Central memory CD8-positive, alpha-beta T cell (primary cell): Measurements from ENCODE around the gene TMED5.
A peak's percentile ranks its signal among the peaks of the same experiment; 100 is the strongest.
"Not testable (repeated sequence)": the region's sequence is repeated elsewhere in the genome, so short reads cannot be mapped to it uniquely, and the experiment has no call there.

ENCODE experiments used
- ATAC-seq: fragments of 150-1000 bp; cut with Tn5 transposase; replicated peaks from 2 replicates; pipeline ENCODE4 v1.10.0; 2022; ENCODE audit warnings: mild to moderate bottlenecking, moderate FRiP score, moderate number of reproducible peaks; ENCODE audit not compliant: poor library complexity, severe bottlenecking; ENCODE audit errors: extremely low read depth
- DNase-seq, 2 donors: peaks; one replicate each; pipeline ENCODE4 v3.0.0; 2021; ENCODE audit warnings: low spot score in 2 of 2
- H3K27ac Mint-ChIP-seq: one replicate; pipeline ENCODE4 v1.8.0; 2022; ENCODE audit warnings: low read depth, mild to moderate bottlenecking, moderate library complexity, mixed read lengths
- H3K27me3 Mint-ChIP-seq: one replicate; pipeline ENCODE4 v1.8.0; 2022; ENCODE audit warnings: mixed read lengths
- H3K36me3 Mint-ChIP-seq: one replicate; pipeline ENCODE4 v1.8.0; 2022; ENCODE audit warnings: mild to moderate bottlenecking, moderate library complexity, mixed read lengths; ENCODE audit not compliant: insufficient read depth
- H3K4me1 Mint-ChIP-seq: one replicate; pipeline ENCODE4 v1.8.0; 2022; ENCODE audit warnings: mixed read lengths
- H3K4me3 Mint-ChIP-seq: one replicate; pipeline ENCODE4 v1.8.0; 2022; ENCODE audit warnings: mild to moderate bottlenecking, moderate library complexity, mixed read lengths
- H3K9me3 Mint-ChIP-seq: one replicate; pipeline ENCODE4 v1.8.0; 2022; ENCODE audit warnings: mixed read lengths

Gene TMED5

GRCh38 chr1:93165895-93166294, 14.3 kb downstream of the TMED5 start:
- Mint-ChIP-seq H3K27ac (peak overlapping the region; percentile 17), H3K4me1 (peaks cover 73% of the 10 kb centered on the region)

GRCh38 chr1:93164816-93165215, 15.4 kb downstream of the TMED5 start:
- H3K4me3 Mint-ChIP-seq, result no peak overlapping the region
- DNase-seq (no peak), ATAC-seq (no peak)
- H3K27ac Mint-ChIP-seq, result peak overlapping the region; percentile 75
- no peaks in the 10 kb centered on the region for H3K27me3 Mint-ChIP-seq
- peaks cover 71% of the 10 kb centered on the region for H3K4me1 Mint-ChIP-seq
- H3K9me3 Mint-ChIP-seq, result no peaks in the 10 kb centered on the region
- H3K36me3 Mint-ChIP-seq, result peaks cover 15% of the 10 kb centered on the region

More at GRCh38 chr1:93165895-93166294, 14.3 kb downstream of the TMED5 start:
- H3K27me3 Mint-ChIP-seq, ATAC-seq, H3K9me3 Mint-ChIP-seq, DNase-seq, H3K4me3 Mint-ChIP-seq: not testable (repeated sequence)
- peaks cover 13% of the 10 kb centered on the region for H3K36me3 Mint-ChIP-seq

GRCh38 chr1:93163314-93163713, 16.9 kb downstream of the TMED5 start:
- Mint-ChIP-seq H3K27ac (peak overlapping the region; percentile 23), H3K4me1 (peaks cover 58% of the 10 kb centered on the region), H3K36me3 (peaks cover 23% of the 10 kb centered on the region)
- ATAC-seq, DNase-seq, H3K27me3 Mint-ChIP-seq, H3K4me3 Mint-ChIP-seq, H3K9me3 Mint-ChIP-seq: not testable (repeated sequence)

GRCh38 chr1:93159337-93159736, 20.9 kb downstream of the TMED5 start:
- no peak for DNase-seq
- Mint-ChIP-seq H3K4me1 (peaks cover 26% of the 10 kb centered on the region), H3K27me3 (no peaks in the 10 kb centered on the region), H3K36me3 (peaks cover 51% of the 10 kb centered on the region), H3K4me3 (no peak overlapping the region), H3K9me3 (no peaks in the 10 kb centered on the region), H3K27ac (no peak overlapping the region)
- no peak for ATAC-seq

- DNase-seq (no peak), ATAC-seq (no peak)
- Mint-ChIP-seq H3K4me1 (peaks cover 6% of the 10 kb centered on the region), H3K4me3 (no peak overlapping the region), H3K27ac (no peak overlapping the region), H3K27me3 (no peaks in the 10 kb centered on the region), H3K9me3 (no peaks in the 10 kb centered on the region), H3K36me3 (peaks cover 58% of the 10 kb centered on the region)
Measured at GRCh38 chr1:93155335-93155734, 24.9 kb downstream of the TMED5 start.

- H3K4me1 Mint-ChIP-seq, result peaks cover 6% of the 10 kb centered on the region
- H3K36me3 Mint-ChIP-seq, result peaks cover 59% of the 10 kb centered on the region
- ATAC-seq (no peak), DNase-seq (no peak)
- H3K9me3 Mint-ChIP-seq, result no peaks in the 10 kb centered on the region
- H3K4me3 Mint-ChIP-seq, result no peak overlapping the region
- no peaks in the 10 kb centered on the region for H3K27me3 Mint-ChIP-seq
- H3K27ac Mint-ChIP-seq, result no peak overlapping the region
Measured at GRCh38 chr1:93154898-93155297, 25.3 kb downstream of the TMED5 start.

- peaks cover 6% of the 10 kb centered on the region for H3K4me1 Mint-ChIP-seq
- no peaks in the 10 kb centered on the region for H3K9me3 Mint-ChIP-seq
- peaks cover 53% of the 10 kb centered on the region for H3K36me3 Mint-ChIP-seq
- DNase-seq (no peak), ATAC-seq (no peak)
- no peaks in the 10 kb centered on the region for H3K27me3 Mint-ChIP-seq
- H3K4me3 Mint-ChIP-seq, result no peak overlapping the region
- peak overlapping the region; percentile 2 for H3K27ac Mint-ChIP-seq
Measured at GRCh38 chr1:93152835-93153234, 27.4 kb downstream of the TMED5 start.

GRCh38 chr1:93151474-93151873, 28.7 kb downstream of the TMED5 start:
- Mint-ChIP-seq H3K9me3 (no peaks in the 10 kb centered on the region), H3K4me3 (no peak overlapping the region), H3K27me3 (no peaks in the 10 kb centered on the region), H3K4me1 (peaks cover 12% of the 10 kb centered on the region), H3K27ac (no peak overlapping the region), H3K36me3 (peaks cover 44% of the 10 kb centered on the region)
- DNase-seq (no peak), ATAC-seq (no peak)

- H3K27me3 Mint-ChIP-seq, result no peaks in the 10 kb centered on the region
- H3K27ac Mint-ChIP-seq, result no peak overlapping the region
- H3K4me1 Mint-ChIP-seq, result peaks cover 12% of the 10 kb centered on the region
- H3K36me3 Mint-ChIP-seq, result peaks cover 40% of the 10 kb centered on the region
- ATAC-seq, result no peak
- H3K9me3 Mint-ChIP-seq, result no peaks in the 10 kb centered on the region
- no peak overlapping the region for H3K4me3 Mint-ChIP-seq
- DNase-seq, result no peak
Measured at GRCh38 chr1:93150729-93151128, 29.5 kb downstream of the TMED5 start.

- no peaks in the 10 kb centered on the region for H3K27me3 Mint-ChIP-seq
- peak overlapping the region; percentile 38 for H3K27ac Mint-ChIP-seq
- no peak overlapping the region for H3K4me3 Mint-ChIP-seq
- peaks cover 12% of the 10 kb centered on the region for H3K4me1 Mint-ChIP-seq
- no peaks in the 10 kb centered on the region for H3K9me3 Mint-ChIP-seq
- H3K36me3 Mint-ChIP-seq, result peaks cover 29% of the 10 kb centered on the region
- ATAC-seq (no peak), DNase-seq (no peak)
Measured at GRCh38 chr1:93148001-93148400, 32.2 kb downstream of the TMED5 start.

- Mint-ChIP-seq H3K4me1 (peaks cover 11% of the 10 kb centered on the region), H3K9me3 (no peaks in the 10 kb centered on the region), H3K4me3 (no peak overlapping the region), H3K36me3 (peaks cover 16% of the 10 kb centered on the region), H3K27ac (no peak overlapping the region), H3K27me3 (no peaks in the 10 kb centered on the region)
- DNase-seq (no peak), ATAC-seq (no peak)
Measured at GRCh38 chr1:93143769-93144168, 36.4 kb downstream of the TMED5 start.

- no peaks in the 10 kb centered on the region for H3K9me3 Mint-ChIP-seq
- DNase-seq (no peak), ATAC-seq (no peak)
- peaks cover 17% of the 10 kb centered on the region for H3K36me3 Mint-ChIP-seq
- no peak overlapping the region for H3K4me3 Mint-ChIP-seq
- no peak overlapping the region for H3K27ac Mint-ChIP-seq
- no peaks in the 10 kb centered on the region for H3K27me3 Mint-ChIP-seq
- H3K4me1 Mint-ChIP-seq, result peaks cover 11% of the 10 kb centered on the region
Measured at GRCh38 chr1:93143136-93143535, 37.1 kb downstream of the TMED5 start.

GRCh38 chr1:93142161-93142560, 38.1 kb downstream of the TMED5 start:
- Mint-ChIP-seq H3K27ac (no peak overlapping the region), H3K36me3 (peaks cover 19% of the 10 kb centered on the region), H3K9me3 (no peaks in the 10 kb centered on the region), H3K4me3 (no peak overlapping the region), H3K4me1 (peaks cover 7% of the 10 kb centered on the region), H3K27me3 (no peaks in the 10 kb centered on the region)
- ATAC-seq, result no peak
- DNase-seq, result no peak

- ATAC-seq (no peak), DNase-seq (no peak)
- Mint-ChIP-seq H3K4me3 (no peak overlapping the region), H3K27me3 (no peaks in the 10 kb centered on the region), H3K4me1 (peaks cover 5% of the 10 kb centered on the region), H3K36me3 (peaks cover 25% of the 10 kb centered on the region), H3K9me3 (no peaks in the 10 kb centered on the region), H3K27ac (no peak overlapping the region)
Measured at GRCh38 chr1:93140106-93140505, 40.1 kb downstream of the TMED5 start.
